ENCODE results near the gene GAB2. TPM values are rescaled to one million over a fixed set of nuclear protein-coding genes. Genes with fewer than 3 reads are reported as not detected.
A peak's percentile ranks its signal among the peaks of the same experiment; 100 is the strongest.

Gene GAB2
- total RNA-seq, 2 experiments from 2014 or later: 10.7 to 11.9 TPM

DNA sequence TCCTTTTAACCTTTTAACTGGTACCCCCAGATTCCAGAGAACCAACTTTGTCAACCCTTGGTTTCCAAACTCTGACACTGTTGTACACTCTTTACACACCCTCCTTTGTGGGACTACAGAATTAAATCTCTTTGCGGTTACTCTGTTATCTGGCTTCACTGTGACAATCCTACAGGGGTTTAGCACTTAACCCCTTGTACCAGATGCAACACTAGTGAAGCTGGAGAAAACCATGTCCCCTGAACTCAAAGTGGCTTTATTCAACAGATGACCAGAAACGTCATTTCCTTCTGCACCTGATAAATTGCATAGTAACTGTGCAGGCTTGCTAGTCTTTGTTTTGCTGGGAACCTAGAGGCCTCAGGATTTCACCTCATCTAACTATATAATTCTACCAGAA, 5.6 kb upstream of the GAB2 start:
- H3K36me3 ChIP-seq (ENCODE audit: insufficient read depth, low read length): no peaks in the 10 kb centered on the region
- peaks cover under 1% of the 10 kb centered on the region for H3K36me3 Mint-ChIP-seq (ENCODE audit: low read depth)
- no peaks in the 10 kb centered on the region for H3K9me3 ChIP-seq (ENCODE audit: control insufficient read depth in 1 of 2, insufficient read depth in 1 of 2, low read length in 2 of 2)
- no peak overlapping the region for H3K4me3 Mint-ChIP-seq
- no peak for ATAC-seq (ENCODE audit: poor library complexity)
- peaks cover 18% of the 10 kb centered on the region for H3K4me1 ChIP-seq (ENCODE audit: insufficient read depth, low read length)
- POLR2A ChIA-PET: no interaction called here
- CTCF ChIA-PET: no interaction called here
- no peak for TF ChIP-seq CTCF (IDR thresholded peaks at IDR 0.05)
- intact Hi-C loops (cut with DNase I, micrococcal nuclease): no loop called here
- DNase-seq: no peak
- no peaks in the 10 kb centered on the region for H3K9me3 Mint-ChIP-seq
- no peak overlapping the region for H3K4me3 ChIP-seq (ENCODE audit: low read length)
- peaks cover 11% of the 10 kb centered on the region for H3K4me1 Mint-ChIP-seq (ENCODE audit: low read depth)
- peaks cover 34% of the 10 kb centered on the region for H3K27me3 Mint-ChIP-seq
- no peak overlapping the region for H3K27ac Mint-ChIP-seq
- H3K27ac ChIP-seq (ENCODE audit: low read depth in 1 of 2, low read length in 2 of 2): no peak overlapping the region
- peaks cover 0 to 5% of the 10 kb centered on the region in 2 experiments for H3K27me3 ChIP-seq (ENCODE audit: control insufficient read depth in 1 of 2, insufficient read depth in 2 of 2, low read length in 2 of 2)

DNA sequence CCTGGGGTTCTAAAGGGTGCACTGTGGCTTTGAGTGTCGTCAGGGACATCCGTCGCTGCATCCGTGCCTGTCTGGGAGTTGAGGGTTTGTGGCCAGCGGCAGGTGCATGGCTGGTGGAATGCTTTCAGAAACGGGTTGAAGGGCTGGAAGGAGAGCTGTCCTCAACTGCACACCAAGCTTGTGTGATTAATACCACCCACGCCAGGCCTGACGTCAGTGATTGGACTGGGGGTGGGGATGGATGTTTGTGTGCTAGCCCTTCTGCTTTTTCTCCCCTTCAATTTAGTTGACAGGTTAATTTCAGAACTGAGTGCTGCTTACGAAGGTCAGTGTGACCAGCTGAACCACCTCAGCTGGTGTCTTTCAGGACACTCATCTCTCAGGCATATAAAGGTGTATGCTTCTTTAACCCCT, 3.2 kb upstream of the GAB2 start:
- Histone ChIP-seq H3K4me3 (ENCODE audit: low read length) (no peak overlapping the region), H3K27ac (ENCODE audit: low read depth in 1 of 2, low read length in 2 of 2) (no peak overlapping the region), H3K27me3 (ENCODE audit: control insufficient read depth in 1 of 2, insufficient read depth in 2 of 2, low read length in 2 of 2) (peaks cover 0 to 5% of the 10 kb centered on the region in 2 experiments), H3K36me3 (ENCODE audit: insufficient read depth, low read length) (no peaks in the 10 kb centered on the region), H3K9me3 (ENCODE audit: control insufficient read depth in 1 of 2, insufficient read depth in 1 of 2, low read length in 2 of 2) (no peaks in the 10 kb centered on the region), H3K4me1 (ENCODE audit: insufficient read depth, low read length) (peaks cover 33% of the 10 kb centered on the region)
- Mint-ChIP-seq H3K4me1 (ENCODE audit: low read depth) (peaks cover 22% of the 10 kb centered on the region), H3K9me3 (no peaks in the 10 kb centered on the region), H3K4me3 (peak overlapping the region; percentile 18), H3K27me3 (peaks cover 35% of the 10 kb centered on the region), H3K27ac (no peak overlapping the region), H3K36me3 (ENCODE audit: low read depth) (peaks cover 8% of the 10 kb centered on the region)
- intact Hi-C loops (cut with DNase I, micrococcal nuclease): no loop called here
- POLR2A ChIA-PET: no interaction called here
- DNase-seq (peak in 4 of 14 experiments; percentile 7 to 72 (median 42)), ATAC-seq (ENCODE audit: poor library complexity) (no peak)
- CTCF ChIA-PET: interaction anchor here (1.0 kb wide), 1 partner anchor 144 kb away, joined by 3 read pairs; no protein-coding TSS in a partner anchor
- no peak for TF ChIP-seq CTCF (IDR thresholded peaks at IDR 0.05)

GRCh38 chr11:78420255-78420764, 2.7 kb upstream of the GAB2 start:
- ChIA-PET CTCF (interaction anchor here (0.6 to 1.0 kb wide), 2 partner anchors 48 to 144 kb away, joined by 3 read pairs; no protein-coding TSS in a partner anchor), POLR2A (no interaction called here)
- H3K27ac Mint-ChIP-seq: no peak overlapping the region
- peak; percentile 81 for TF ChIP-seq CTCF (IDR thresholded peaks at IDR 0.05)
- intact Hi-C loops (cut with DNase I, micrococcal nuclease): no loop called here
- peak overlapping the region; percentile 83 for H3K4me3 Mint-ChIP-seq
- Histone ChIP-seq H3K4me3 (ENCODE audit: low read length) (no peak overlapping the region), H3K9me3 (ENCODE audit: control insufficient read depth in 1 of 2, insufficient read depth in 1 of 2, low read length in 2 of 2) (no peaks in the 10 kb centered on the region), H3K27me3 (ENCODE audit: control insufficient read depth in 1 of 2, insufficient read depth in 2 of 2, low read length in 2 of 2) (peaks cover 0 to 5% of the 10 kb centered on the region in 2 experiments), H3K36me3 (ENCODE audit: insufficient read depth, low read length) (no peaks in the 10 kb centered on the region), H3K27ac (ENCODE audit: low read depth in 1 of 2, low read length in 2 of 2) (no peak overlapping the region), H3K4me1 (ENCODE audit: insufficient read depth, low read length) (peaks cover 33% of the 10 kb centered on the region)
- peak; percentile 25 to 72 (median 38) for DNase-seq
- H3K27me3 Mint-ChIP-seq: peaks cover 35% of the 10 kb centered on the region
- ATAC-seq (ENCODE audit: poor library complexity): no peak
- H3K9me3 Mint-ChIP-seq: no peaks in the 10 kb centered on the region
- peaks cover 22% of the 10 kb centered on the region for H3K4me1 Mint-ChIP-seq (ENCODE audit: low read depth)
- H3K36me3 Mint-ChIP-seq (ENCODE audit: low read depth): peaks cover 8% of the 10 kb centered on the region

Measured in CD4-positive, alpha-beta T cell (primary cell).